Measurements from ENCODE around the gene WWOX. TPM values are rescaled to one million over a fixed set of nuclear protein-coding genes. Genes with fewer than 3 reads are reported as not detected.

WWOX gene
- total RNA-seq, 1 experiment from 2014 or later: 15.6 TPM

- Histone ChIP-seq H4K20me1 (ENCODE audit: control insufficient read depth, insufficient read depth, insufficient read length) (no peaks in the 10 kb centered on the region), H3K27ac (ENCODE audit: insufficient read length, low read depth, low read length) (no peak overlapping the region), H4K91ac (ENCODE audit: insufficient read length, low read depth, low read length) (no peak overlapping the region), H4K8ac (replicated peaks; ENCODE audit: insufficient read length, low read depth, low read length) (no peak overlapping the region), H3K14ac (ENCODE audit: insufficient read depth, low read length) (no peak overlapping the region), H3K18ac (ENCODE audit: insufficient read length, low read depth, low read length) (peak overlapping the region; percentile 62), H3K4ac (ENCODE audit: low read depth, low read length) (no peak overlapping the region), H3K27me3 (ENCODE audit: insufficient read depth, low read length) (no peaks in the 10 kb centered on the region), H3K4me1 (ENCODE audit: insufficient read depth, low read length) (peaks cover 5% of the 10 kb centered on the region; the same call in 1 of the 2 replicates), H3K4me2 (ENCODE audit: insufficient read depth, insufficient read length, low read length) (no peak overlapping the region), H3K79me1 (ENCODE audit: insufficient read depth, low read depth, low read length, poor library complexity, severe bottlenecking) (no peaks in the 10 kb centered on the region), H2AK5ac (ENCODE audit: insufficient read length, low read length) (no peak overlapping the region), H2BK20ac (ENCODE audit: low read depth, low read length, poor library complexity, severe bottlenecking) (no peak overlapping the region), H3K79me2 (ENCODE audit: insufficient read depth, low read length) (no peaks in the 10 kb centered on the region), H2BK12ac (ENCODE audit: insufficient read length, low read depth, low read length) (no peak overlapping the region), H3K23me2 (ENCODE audit: insufficient read length, low read depth, low read length, poor library complexity, severe bottlenecking) (no peaks in the 10 kb centered on the region), H2AFZ (ENCODE audit: low read length) (no peak overlapping the region), H2BK5ac (ENCODE audit: insufficient read length, low read length) (no peak overlapping the region), H3K9ac (ENCODE audit: extremely low read depth, insufficient read length, low read length) (no peak overlapping the region), H4K5ac (ENCODE audit: insufficient read length, low read depth, low read length) (no peak overlapping the region), H3K56ac (ENCODE audit: insufficient read length, low read depth, low read length) (no peak overlapping the region), H2BK15ac (ENCODE audit: low read depth, low read length) (no peak overlapping the region), H3K23ac (ENCODE audit: insufficient read length, low read depth, low read length) (no peak overlapping the region), H2BK120ac (ENCODE audit: low read depth, low read length, poor library complexity, severe bottlenecking) (no peak overlapping the region), H3T11ph (ENCODE audit: low read length) (no peak overlapping the region), H3K9me3 (ENCODE audit: control insufficient read depth, low read depth, low read length) (no peaks in the 10 kb centered on the region)
- H3K4me1 Mint-ChIP-seq: peaks cover 17 to 32% of the 10 kb centered on the region in 2 experiments
- H3K36me3 Mint-ChIP-seq (ENCODE audit: insufficient read depth in 1 of 3, low read depth in 3 of 3): no peaks in the 10 kb centered on the region
- H3K4me3 Mint-ChIP-seq: no peak overlapping the region
- H3K27ac Mint-ChIP-seq: peak overlapping the region in 2 of 3 experiments; percentile 6 to 36; a peak in 4 of 7 replicates
- DNase-seq: no peak
- H3K9me3 Mint-ChIP-seq: no peaks in the 10 kb centered on the region
- no CpG with 5 or more reads among the region's 6 CpGs for WGBS (ENCODE audit: extremely low coverage, insufficient read length, low lambda C conversion rate)
- no peak for TF ChIP-seq CTCF (conservative IDR thresholded peaks at IDR 0.05)
- H3K27me3 Mint-ChIP-seq (ENCODE audit: low read depth): no peaks in the 10 kb centered on the region; the same call in 1 of the 2 replicates
These were observed 349.3 kb downstream of the WWOX start for GRCh38 chr16:78448658-78449271.
